HG03097 (cell line): ENCODE results near the gene MAGI1.

ENCODE experiments used
- ATAC-seq: cut with Tn5 transposase; IDR thresholded peaks from one replicate; pipeline ENCODE4 v1.9.1; 2021; ENCODE audit not compliant: unreplicated experiment, low FRiP score

MAGI1 gene

DNA sequence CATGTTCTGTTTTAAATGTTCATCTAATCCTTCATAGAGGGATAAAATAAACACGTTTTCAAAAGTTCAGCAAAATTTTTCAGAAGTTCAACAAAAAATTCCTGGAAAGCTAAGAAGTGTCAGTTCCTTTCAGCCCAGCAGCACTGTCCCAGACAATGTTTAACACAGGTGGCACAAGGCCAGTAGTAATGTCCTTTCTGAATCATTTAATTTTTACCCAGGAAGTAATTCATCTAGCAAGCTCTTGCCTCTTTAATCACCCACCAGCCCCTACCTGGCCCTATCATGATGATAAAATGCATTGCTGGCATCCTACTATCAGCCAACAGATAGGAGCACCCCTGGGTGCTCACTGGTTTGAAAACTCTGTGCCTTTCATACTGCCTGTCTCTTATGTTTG is 723.8 kb downstream of the MAGI1 start:
- no peak for ATAC-seq

DNA sequence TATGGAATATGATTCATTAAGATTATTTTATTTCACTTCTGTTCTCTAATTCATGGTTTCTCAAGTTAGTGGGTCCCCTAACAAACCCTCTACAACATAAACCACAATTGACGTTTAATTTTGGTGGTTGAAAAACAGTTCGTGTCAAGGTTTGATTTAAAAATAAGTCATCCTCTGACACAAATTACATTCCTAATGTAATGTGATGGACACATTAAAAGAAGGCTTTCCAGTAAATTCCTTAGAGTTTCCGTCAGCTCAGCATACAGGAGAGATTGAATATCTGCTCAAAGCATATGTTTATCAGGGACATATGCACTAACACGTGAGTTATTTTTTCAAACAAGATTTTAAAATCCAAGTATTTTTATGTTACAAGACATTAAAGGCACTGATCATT is 724.4 kb downstream of the MAGI1 start:
- no peak for ATAC-seq

DNA sequence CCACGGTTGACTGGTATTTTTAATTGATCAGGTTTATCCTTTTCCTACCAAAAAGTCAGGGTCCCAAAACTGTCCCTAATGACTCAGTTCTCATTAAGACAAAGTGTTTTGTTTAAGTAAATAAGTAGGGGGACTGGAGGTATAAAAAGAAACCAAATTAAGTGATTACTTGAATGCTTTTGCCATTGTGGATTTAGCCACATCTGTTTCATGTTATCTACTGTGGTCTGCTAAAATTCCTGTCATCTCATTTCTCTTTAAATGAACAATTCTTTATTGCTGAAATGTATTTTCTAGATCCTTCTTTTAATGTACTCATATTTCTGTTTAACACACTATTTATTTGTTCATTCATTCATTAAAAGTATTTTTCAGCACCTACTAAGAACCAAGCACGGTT is 725.1 kb downstream of the MAGI1 start:
- no peak for ATAC-seq

DNA sequence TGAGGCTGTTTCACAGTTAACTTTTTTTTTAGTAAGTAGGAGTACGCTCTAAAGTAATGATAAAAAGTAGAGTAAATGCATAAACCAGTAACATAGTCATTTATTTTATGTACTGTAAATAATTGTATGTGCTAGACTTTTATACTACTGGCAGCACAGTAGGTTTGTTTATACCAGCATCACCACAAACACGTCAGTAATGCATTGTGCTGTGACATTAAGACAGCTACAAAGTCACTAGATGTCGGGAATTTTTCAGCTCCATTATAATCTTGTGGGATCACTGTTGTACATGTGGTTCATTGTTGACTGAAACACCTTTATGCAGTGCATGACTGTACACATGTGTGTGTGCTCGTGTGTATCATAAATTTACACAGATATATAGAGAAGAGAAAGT is 732.9 kb downstream of the MAGI1 start:
- ATAC-seq, result no peak
